Upper lobe of left lung (tissue), 4 donors: ENCODE results near the gene STX8.

Experiments used
- CTCF ChIP-seq, 6 experiments: fragments of 450-650 bp in 4 of 6; fragments of 200-600 bp in 2 of 6; sonication (generic) in 2 of 6; IDR thresholded peaks; one replicate each; pipeline ENCODE4 v1.5.1; 2016 to 2019; ENCODE audit warnings: antibody characterized with exemption in 6 of 6
- EP300 ChIP-seq, 4 donors: sonication (generic); formaldehyde crosslinking; IDR thresholded peaks; one replicate each; pipeline ENCODE4 v1.5.1; 2017; ENCODE audit warnings: antibody characterized with exemption in 4 of 4, control low read depth in 2 of 4
- POLR2A ChIP-seq, 4 donors: fragments of 450-650 bp; IDR thresholded peaks; one replicate each; pipeline ENCODE4 v1.5.1; 2016 to 2017; ENCODE audit warnings: antibody characterized with exemption in 4 of 4, mild to moderate bottlenecking in 2 of 4
- POLR2AphosphoS5 ChIP-seq, 2 donors: sonication (generic); formaldehyde crosslinking; IDR thresholded peaks; one replicate each; pipeline ENCODE4 v1.5.1; 2017; ENCODE audit warnings: antibody characterized with exemption in 2 of 2

GRCh38 chr17:9219631-9220397 lies 355.8 kb downstream of the STX8 start:
- TF ChIP-seq CTCF (IDR thresholded peaks at IDR 0.05) (no peak), POLR2AphosphoS5 (IDR thresholded peaks at IDR 0.05) (no peak), EP300 (IDR thresholded peaks at IDR 0.05) (no peak), POLR2A (IDR thresholded peaks at IDR 0.05) (no peak)
